Choroid plexus epithelial cell (primary cell): ENCODE measurements around the gene PCDHGB3.
A peak's percentile ranks its signal among the peaks of the same experiment; 100 is the strongest.

Experiments used
- DNase-seq: peaks from one replicate; pipeline ENCODE4 v3.0.0-alpha.2; 2010; ENCODE audit warnings: low read depth
- H3K4me3 ChIP-seq: 2 replicates; pipeline ENCODE4 v1.5.1; 2011; ENCODE audit warnings: low read depth, mild to moderate bottlenecking, control low read depth, low read length, moderate library complexity
- CTCF ChIP-seq: conservative IDR thresholded peaks from 2 replicates; pipeline ENCODE4 v1.5.1; 2011; ENCODE audit warnings: low read depth, mild to moderate bottlenecking, control low read depth, inconsistent platforms, low read length, moderate library complexity

The PCDHGB3 gene

GRCh38 chr5:141359790-141360426 lies 10.1 kb upstream of the PCDHGB3 start, which contains the start of gene PCDHGB2:
Gene PCDHGB2 (plus strand): TSS chr5:141359994. CDS start chr5:141360136, 142 bp downstream.
- DNase-seq, result peak; percentile 40
- TF ChIP-seq CTCF, result peak; percentile 34

GRCh38 chr5:141360685-141361084 lies 9.4 kb upstream of the PCDHGB3 start:
- no peak overlapping the region for H3K4me3 ChIP-seq
- no peak for DNase-seq
- no peak for TF ChIP-seq CTCF

More at GRCh38 chr5:141359790-141360426, 10.1 kb upstream of the PCDHGB3 start, which contains the start of gene PCDHGB2:
- peak within 1 kb of the TSS; percentile 32 for H3K4me3 ChIP-seq

- no peak for DNase-seq
- H3K4me3 ChIP-seq, result no peak overlapping the region
- TF ChIP-seq CTCF, result no peak
Measured at GRCh38 chr5:141362719-141363118, 7.3 kb upstream of the PCDHGB3 start.

GRCh38 chr5:141363952-141364660 lies 5.9 kb upstream of the PCDHGB3 start, which contains the start of gene PCDHGA5:
Gene PCDHGA5 (plus strand): TSS chr5:141364162. CDS start chr5:141364331, 169 bp downstream.
- H3K4me3 ChIP-seq, result no peak within 1 kb of the TSS
- DNase-seq, result no peak
- TF ChIP-seq CTCF, result peak; percentile 4

GRCh38 chr5:141366016-141366896 lies 3.8 kb upstream of the PCDHGB3 start:
- no peak for TF ChIP-seq CTCF
- no peak for DNase-seq
- no peak overlapping the region for H3K4me3 ChIP-seq

GRCh38 chr5:141371572-141372475 lies 1.8 kb downstream of the PCDHGB3 start:
- TF ChIP-seq CTCF, result no peak
- no peak for DNase-seq
- H3K4me3 ChIP-seq, result no peak overlapping the region
